GM12878 (cell line): Measurements from ENCODE around the gene IMMP2L. TPM values are rescaled to one million over a fixed set of nuclear protein-coding genes. Genes with fewer than 3 reads are reported as not detected.

Experiments
- ATAC-seq: fragments of 200-7000 bp; cut with Tn5 transposase; 3 replicates; pipeline ENCODE4 v1.9.1; 2020; ENCODE audit warnings: mild to moderate bottlenecking, moderate library complexity
- BruUV-seq: library from RNA; stranded (reverse); fragments of 400-500 nt; replicated peaks from 2 replicates; lab custom pipeline; 2021; lab: Mats Ljungman, UMichigan
- CTCF ChIA-PET: fragments of 300-600 bp; sonication (Branson Sonifier 250); formaldehyde crosslinking; extraction: SDS; loops from one replicate; lab custom pipeline; 2021; ENCODE audit warnings: inconsistent platforms; lab: Yijun Ruan, JAX
- POLR2A ChIA-PET: fragments of 350-600 bp; formaldehyde crosslinking; extraction: SDS; loops from one replicate; lab custom pipeline; 2021; ENCODE audit warnings: inconsistent platforms; lab: Charles Lee
- RAD21 ChIA-PET: fragments of 300-600 bp; sonication (Branson Sonifier 250); formaldehyde crosslinking; loops from one replicate; lab custom pipeline; 2023; ENCODE audit warnings: antibody characterized with exemption; ENCODE audit not compliant: unreplicated experiment; lab: Charles Lee
- SMC1A ChIA-PET: fragments of 300-600 bp; sonication (Branson Sonifier 250); formaldehyde crosslinking; loops from one replicate; lab custom pipeline; 2023; ENCODE audit not compliant: unreplicated experiment, uncharacterized antibody; lab: Charles Lee
- DNase-seq: peaks from one replicate; pipeline ENCODE4 v3.0.0-alpha.2; 2011; ENCODE audit warnings: low read depth, low spot score
- FAIRE-seq: peaks from 3 replicates; lab custom pipeline; 2011; peaks lifted over from hg19 to GRCh38; lab: Jason Lieb, UNC
- H2AFZ ChIP-seq: 2 replicates; pipeline ENCODE4 v1.6.0; 2011; ENCODE audit warnings: low read depth, low read length, control low read depth; ENCODE audit not compliant: control insufficient read depth
- H3K27ac ChIP-seq: 2 replicates; pipeline ENCODE4 v1.5.1; 2011; ENCODE audit warnings: control low read depth; ENCODE audit not compliant: control insufficient read depth, insufficient read depth
- H3K27me3 ChIP-seq, 2 experiments: replicated peaks in 1 of 2; 2 replicates each; pipeline versions ENCODE4 v1.6.0 to v1.6.1; 2011; ENCODE audit warnings: low read length in 1 of 2; ENCODE audit not compliant: control insufficient read depth in 2 of 2, insufficient read depth in 2 of 2
- H3K36me3 ChIP-seq, 2 experiments: 2 replicates each; pipeline ENCODE4 v1.5.1; 2011; ENCODE audit warnings: low read length in 1 of 2; ENCODE audit not compliant: control insufficient read depth in 2 of 2, insufficient read depth in 2 of 2
- H3K4me1 ChIP-seq: 2 replicates; pipeline ENCODE4 v1.6.1; 2011; ENCODE audit warnings: mild to moderate bottlenecking, low read length, moderate library complexity, mixed read lengths; ENCODE audit not compliant: control insufficient read depth, insufficient read depth
- H3K4me2 ChIP-seq: 2 replicates; pipeline ENCODE4 v1.6.0; 2011; ENCODE audit warnings: control low read depth; ENCODE audit not compliant: control insufficient read depth, insufficient read depth
- H3K4me3 ChIP-seq: fragments of 200-600 bp; sonication (generic); 2 replicates; pipeline ENCODE4 v1.5.1; 2016
- H3K79me2 ChIP-seq: 2 replicates; pipeline ENCODE4 v1.6.0; 2011; ENCODE audit warnings: low read length; ENCODE audit not compliant: control insufficient read depth, insufficient read depth
- H3K9ac ChIP-seq: 2 replicates; pipeline ENCODE4 v1.8.0; 2011; ENCODE audit warnings: low read length, control low read depth, mixed read lengths; ENCODE audit not compliant: control insufficient read depth, insufficient read depth
- H3K9me3 ChIP-seq: replicated peaks from 3 replicates; pipeline ENCODE4 v1.5.1; 2011; ENCODE audit warnings: mild to moderate bottlenecking, low read length; ENCODE audit not compliant: control insufficient read depth, insufficient read depth
- H4K20me1 ChIP-seq: 2 replicates; pipeline ENCODE4 v1.6.0; 2011; ENCODE audit not compliant: control insufficient read depth, insufficient read depth
- ASH2L ChIP-seq: fragments of 300-600, 200-600 bp; sonication (generic); IDR thresholded peaks from 2 replicates; pipeline ENCODE4 v1.6.1; 2017; ENCODE audit warnings: low read depth, mild to moderate bottlenecking, borderline replicate concordance
- EZH2 ChIP-seq: IDR thresholded peaks from 2 replicates; pipeline ENCODE4 v1.6.1; 2012; ENCODE audit warnings: low read depth, mild to moderate bottlenecking, control low read depth, inconsistent platforms, low read length, borderline replicate concordance; ENCODE audit not compliant: control insufficient read depth
- JUND ChIP-seq: IDR thresholded peaks from 2 replicates; pipeline ENCODE4 v1.6.1; 2012; ENCODE audit warnings: low read depth, mild to moderate bottlenecking, low read length, improper control_type of control experiment, moderate library complexity
- MEF2B ChIP-seq: fragments of 450-650 bp; IDR thresholded peaks from 2 replicates; pipeline ENCODE4 v1.6.1; 2018; ENCODE audit warnings: mild to moderate bottlenecking, moderate library complexity; ENCODE audit not compliant: partially characterized antibody, poor library complexity, severe bottlenecking
- MLLT1 ChIP-seq: fragments of 450-650 bp; IDR thresholded peaks from 2 replicates; pipeline ENCODE4 v1.6.1; 2016; ENCODE audit warnings: mild to moderate bottlenecking
- MTA2 ChIP-seq: fragments of 450-650 bp; IDR thresholded peaks from 2 replicates; pipeline ENCODE4 v1.6.1; 2016; ENCODE audit warnings: low read depth, mild to moderate bottlenecking, moderate library complexity
- NFXL1 ChIP-seq: fragments of 450-650 bp; IDR thresholded peaks from 2 replicates; pipeline ENCODE4 v1.6.1; 2017; ENCODE audit warnings: antibody characterized with exemption, mild to moderate bottlenecking, borderline replicate concordance
- RELA ChIP-seq: fragments of 450-650 bp; IDR thresholded peaks from 2 replicates; pipeline ENCODE4 v1.8.0; 2014; ENCODE audit warnings: borderline replicate concordance; ENCODE audit not compliant: partially characterized antibody
- SREBF1 ChIP-seq: IDR thresholded peaks from 2 replicates; pipeline ENCODE4 v1.6.1; 2012; ENCODE audit warnings: mild to moderate bottlenecking, low read length
- SUPT20H ChIP-seq: IDR thresholded peaks from 2 replicates; pipeline ENCODE4 v1.6.1; 2011; ENCODE audit warnings: low read depth, mild to moderate bottlenecking, low read length, moderate library complexity, borderline replicate concordance; ENCODE audit not compliant: control insufficient read depth
- USF2 ChIP-seq: IDR thresholded peaks from 2 replicates; pipeline ENCODE4 v1.6.1; 2011; ENCODE audit warnings: low read depth, low read length, improper control_type of control experiment, borderline replicate concordance
- WRNIP1 ChIP-seq: IDR thresholded peaks from 2 replicates; pipeline ENCODE4 v1.6.1; 2011; ENCODE audit warnings: low read depth, low read length, improper control_type of control experiment, borderline replicate concordance
- ZNF24 ChIP-seq: fragments of 450-650 bp; IDR thresholded peaks from 2 replicates; pipeline ENCODE4 v1.6.1; 2017; ENCODE audit warnings: antibody characterized with exemption, mild to moderate bottlenecking
- ZZZ3 ChIP-seq: IDR thresholded peaks from 2 replicates; pipeline ENCODE4 v1.6.1; 2011; ENCODE audit warnings: low read depth; ENCODE audit not compliant: control insufficient read depth, insufficient read length
- WGBS: methylation state at CpG from one replicate; pipeline ENCODE4 v1.1.6; 2016; ENCODE audit warnings: low lambda C conversion rate; ENCODE audit not compliant: insufficient replicate concordance, insufficient coverage; ENCODE audit errors: missing lambda C conversion rate; 5-methylcytosine and 5-hydroxymethylcytosine counted together
- in situ Hi-C: fragments of 300-500 bp; cut with MboI; formaldehyde crosslinking; loops from 9 replicates; pipeline ENCODE4 v1.14.3; 2018; ENCODE audit warnings: mixed read lengths
- intact Hi-C: fragments of 100-400 bp; cut with micrococcal nuclease; formaldehyde crosslinking; loops from one replicate; pipeline ENCODE4 v1.14.2; 2022; ENCODE audit not compliant: unreplicated experiment
- polyA plus RNA-seq, 11 experiments: library from polyadenylated mRNA; depleted of rRNA in 4 of 11; unstranded in 6 of 11; stranded (reverse) in 5 of 11; fragments of >200 nt; fragmentation: Nextera tagmentation in 4 of 11; fragmentation: Illumina TruSeq in 1 of 11; extraction: Ambion mirVana in 4 of 11; extraction: Trizol in 1 of 11; gene quantifications; 1 replicate in 1 of 11; 2 replicates in 10 of 11; pipeline versions ENCODE4 v1.2.1 to v1.2.3, GENCODE V29; 2011 to 2016; ENCODE audit warnings: inconsistent platforms in 2 of 11, missing spikeins in 2 of 11, low read depth in 1 of 11
- total RNA-seq, 4 experiments: library from RNA; depleted of rRNA in 3 of 4; stranded (reverse); fragments of >200 nt in 3 of 4; fragmentation: Illumina TruSeq in 1 of 4; extraction: Trizol in 1 of 4; gene quantifications; 2 replicates each; pipeline versions ENCODE4 v1.2.1 to v1.2.3, GENCODE V29; 2013 to 2021

IMMP2L gene
- total and polyA plus RNA-seq, 10 of the 15 experiments (the other 5 are each of a cell fraction or from before 2014, with no cell fraction given) = 12.6 to 46.3 (median 19.6) TPM

- FAIRE-seq = no peak
- DNase-seq = no peak
- no peak overlapping the region for H3K4me3 ChIP-seq
- no peak overlapping the region for H3K27ac ChIP-seq
- ATAC-seq = no peak
- POLR2A ChIA-PET = no interaction called here
- H3K4me2 ChIP-seq = no peak overlapping the region
- 4% methylated on average over 2 of the region's 2 CpGs for WGBS
- H3K27me3 ChIP-seq = no peaks in the 10 kb centered on the region
- TF ChIP-seq EZH2 (no peak), USF2 (no peak), ZNF24 (no peak), MEF2B (no peak), SREBF1 (no peak)
- RAD21 ChIA-PET = no interaction called here
- CTCF ChIA-PET = no interaction called here
- SMC1A ChIA-PET = no interaction called here
- no peak overlapping the region for H3K9ac ChIP-seq
- intact Hi-C loops = no loop called here
- no peak overlapping the region for H2AFZ ChIP-seq
- no peaks in the 10 kb centered on the region for H3K9me3 ChIP-seq
- no TSS peak for BruUV-seq
- H3K79me2 ChIP-seq = no peaks in the 10 kb centered on the region
- in situ Hi-C loops = no loop called here
- H4K20me1 ChIP-seq = no peaks in the 10 kb centered on the region
- H3K36me3 ChIP-seq = no peaks in the 10 kb centered on the region
- no peaks in the 10 kb centered on the region for H3K4me1 ChIP-seq
These were observed 734.4 kb downstream of the IMMP2L start for GRCh38 chr7:110827936-110828335.

GRCh38 chr7:110827287-110827855, 734.9 kb downstream of the IMMP2L start:
- Histone ChIP-seq H4K20me1 (no peaks in the 10 kb centered on the region), H3K4me1 (no peaks in the 10 kb centered on the region), H3K9ac (no peak overlapping the region), H2AFZ (no peak overlapping the region), H3K27me3 (no peaks in the 10 kb centered on the region), H3K4me2 (no peak overlapping the region), H3K27ac (no peak overlapping the region), H3K4me3 (no peak overlapping the region), H3K79me2 (no peaks in the 10 kb centered on the region), H3K9me3 (no peaks in the 10 kb centered on the region), H3K36me3 (no peaks in the 10 kb centered on the region)
- BruUV-seq = no TSS peak
- intact Hi-C loops = no loop called here
- in situ Hi-C loops = no loop called here
- DNase-seq (no peak), FAIRE-seq (no peak), ATAC-seq (no peak)
- 80% methylated on average over 1 of the region's 1 CpG for WGBS
- SMC1A ChIA-PET = no interaction called here
- RAD21 ChIA-PET = no interaction called here
- POLR2A ChIA-PET = no interaction called here
- CTCF ChIA-PET = no interaction called here
- no peak for TF ChIP-seq MLLT1
- TF ChIP-seq MTA2 = no peak
- TF ChIP-seq ZZZ3 = no peak
- TF ChIP-seq RELA = no peak
- TF ChIP-seq SUPT20H = no peak
- no peak for TF ChIP-seq NFXL1
- no peak for TF ChIP-seq JUND
- TF ChIP-seq ASH2L = no peak
- TF ChIP-seq WRNIP1 = no peak
- no peak for TF ChIP-seq USF2
